Testis (tissue), 2 donors: ENCODE data around the gene ZNF275.

ENCODE experiments used
- CTCF ChIP-seq, 3 experiments: fragments of 450-650 bp in 2 of 3; fragments of 200-600 bp in 1 of 3; sonication (generic) in 1 of 3; IDR thresholded peaks; one replicate each; pipeline ENCODE4 v1.5.1; 2016 to 2019; ENCODE audit warnings: antibody characterized with exemption in 3 of 3, mild to moderate bottlenecking in 2 of 3, moderate library complexity in 1 of 3
- POLR2A ChIP-seq: fragments of 450-650 bp; IDR thresholded peaks from one replicate; pipeline ENCODE4 v1.6.1; 2017; ENCODE audit warnings: antibody characterized with exemption, mild to moderate bottlenecking, moderate library complexity

- no peak for TF ChIP-seq CTCF (IDR thresholded peaks at IDR 0.05)
- no peak for TF ChIP-seq POLR2A
Measured at GRCh38 chrX:153352858-153353257, 18.9 kb downstream of the ZNF275 start.
